Esophagus squamous epithelium (tissue), 5 donors: ENCODE data around the gene CDC25B. TPM values are rescaled to one million over a fixed set of nuclear protein-coding genes. Genes with fewer than 3 reads are reported as not detected.
A peak's percentile ranks its signal among the peaks of the same experiment; 100 is the strongest.

ENCODE experiments used
- DNase-seq: peaks from one replicate; lab custom pipeline; 2025; lab: John Stamatoyannopoulos, UW
- H3K27ac ChIP-seq, 4 donors: fragments of 200-600 bp; sonication (generic); one replicate each; pipeline ENCODE4 v1.5.1; 2016 to 2019; ENCODE audit warnings: mild to moderate bottlenecking in 1 of 4
- H3K27me3 ChIP-seq, 4 donors: fragments of 200-600 bp; sonication (generic); 1 replicate in 3 of 4; 2 replicates in 1 of 4; pipeline versions ENCODE4 v1.5.1 to v1.6.0; 2017 to 2021; ENCODE audit warnings: antibody characterized with exemption in 1 of 4
- H3K36me3 ChIP-seq, 3 donors: fragments of 200-600 bp; sonication (generic); one replicate each; pipeline ENCODE4 v1.5.1; 2016 to 2019
- H3K4me1 ChIP-seq, 3 donors: fragments of 200-600 bp; sonication (generic); one replicate each; pipeline ENCODE4 v1.5.1; 2017 to 2019
- H3K4me3 ChIP-seq, 4 donors: fragments of 200-600 bp; sonication (generic); 1 replicate in 3 of 4; 2 replicates in 1 of 4; pipeline ENCODE4 v1.5.1; 2016 to 2019; ENCODE audit warnings: mild to moderate bottlenecking in 2 of 4, moderate library complexity in 1 of 4
- H3K9me3 ChIP-seq, 3 donors: fragments of 200-600 bp; sonication (generic); one replicate each; pipeline ENCODE4 v1.5.1; 2016 to 2019
- POLR2A ChIP-seq, 4 donors: fragments of 450-650 bp; IDR thresholded peaks; one replicate each; pipeline ENCODE4 v1.6.1; 2017; ENCODE audit warnings: antibody characterized with exemption in 4 of 4, mild to moderate bottlenecking in 4 of 4, moderate library complexity in 3 of 4
- WGBS, 2 donors: methylation state at CpG; one replicate each; pipeline ENCODE4 v1.1.5; 2018; 5-methylcytosine and 5-hydroxymethylcytosine counted together
- intact Hi-C: fragments of 100-400 bp; cut with DNase I; formaldehyde crosslinking; loops from one replicate; pipeline ENCODE4 v1.15.0; 2022
- total RNA-seq, 4 donors: library from RNA; depleted of rRNA; stranded (reverse); fragments of >200 nt; gene quantifications; one replicate each; pipeline ENCODE4 v1.1.0, GENCODE V29; 2016
- TF ChIP-seq, protein P1 (sequence below), 6 experiments: fragments of 450-650 bp in 4 of 6; fragments of 200-600 bp in 2 of 6; sonication (generic) in 2 of 6; IDR thresholded peaks; one replicate each; pipeline ENCODE4 v1.5.1; 2016 to 2019; ENCODE audit warnings: antibody characterized with exemption in 6 of 6, mild to moderate bottlenecking in 4 of 6, moderate library complexity in 4 of 6
- donor health status: DM: yes; HTN: yes; CAD: no.

Gene CDC25B
- total RNA-seq, 4 donors from 2014 or later, result 15.6 to 26.2 (median 18.1) TPM

- 83 to 89% methylated on average over 6 to 12 of the region's 12 CpGs for WGBS, 2 donors
Observed at GRCh38 chr20:3813848-3814581, 17.9 kb downstream of the CDC25B start.

GRCh38 chr20:3814928-3815495 is 18.9 kb downstream of the CDC25B start:
- WGBS, 2 donors, result 82 to 84% methylated on average over 5 to 7 of the region's 7 CpGs
- H3K27me3 ChIP-seq, result no peaks in the 10 kb centered on the region
- no peaks in the 10 kb centered on the region for H3K9me3 ChIP-seq
- H3K4me3 ChIP-seq, result no peak overlapping the region
- no peaks in the 10 kb centered on the region for H3K36me3 ChIP-seq
- H3K27ac ChIP-seq, result no peak overlapping the region
- H3K4me1 ChIP-seq, result peaks cover 33 to 81% (median 45%) of the 10 kb centered on the region in 3 donors
- TF ChIP-seq, protein P1, sequence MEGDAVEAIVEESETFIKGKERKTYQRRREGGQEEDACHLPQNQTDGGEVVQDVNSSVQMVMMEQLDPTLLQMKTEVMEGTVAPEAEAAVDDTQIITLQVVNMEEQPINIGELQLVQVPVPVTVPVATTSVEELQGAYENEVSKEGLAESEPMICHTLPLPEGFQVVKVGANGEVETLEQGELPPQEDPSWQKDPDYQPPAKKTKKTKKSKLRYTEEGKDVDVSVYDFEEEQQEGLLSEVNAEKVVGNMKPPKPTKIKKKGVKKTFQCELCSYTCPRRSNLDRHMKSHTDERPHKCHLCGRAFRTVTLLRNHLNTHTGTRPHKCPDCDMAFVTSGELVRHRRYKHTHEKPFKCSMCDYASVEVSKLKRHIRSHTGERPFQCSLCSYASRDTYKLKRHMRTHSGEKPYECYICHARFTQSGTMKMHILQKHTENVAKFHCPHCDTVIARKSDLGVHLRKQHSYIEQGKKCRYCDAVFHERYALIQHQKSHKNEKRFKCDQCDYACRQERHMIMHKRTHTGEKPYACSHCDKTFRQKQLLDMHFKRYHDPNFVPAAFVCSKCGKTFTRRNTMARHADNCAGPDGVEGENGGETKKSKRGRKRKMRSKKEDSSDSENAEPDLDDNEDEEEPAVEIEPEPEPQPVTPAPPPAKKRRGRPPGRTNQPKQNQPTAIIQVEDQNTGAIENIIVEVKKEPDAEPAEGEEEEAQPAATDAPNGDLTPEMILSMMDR (IDR thresholded peaks at IDR 0.05), result no peak
- no peak for TF ChIP-seq POLR2A (IDR thresholded peaks at IDR 0.05)
- no peak for DNase-seq
- intact Hi-C loops, result no loop called here

More at GRCh38 chr20:3813848-3814581, 17.9 kb downstream of the CDC25B start:
- Histone ChIP-seq H3K9me3 (no peaks in the 10 kb centered on the region), H3K4me3 (no peak overlapping the region), H3K4me1 (peaks cover 27 to 77% (median 42%) of the 10 kb centered on the region in 3 donors), H3K27me3 (no peaks in the 10 kb centered on the region), H3K27ac (peak overlapping the region in 1 of 4 donors; percentile 91), H3K36me3 (no peaks in the 10 kb centered on the region)
- DNase-seq, result no peak
- no peak for TF ChIP-seq POLR2A (IDR thresholded peaks at IDR 0.05)
- TF ChIP-seq, protein P1 (IDR thresholded peaks at IDR 0.05), result no peak
- intact Hi-C loops, result no loop called here

GRCh38 chr20:3815703-3816315 is 19.7 kb downstream of the CDC25B start:
- TF ChIP-seq, protein P1 (IDR thresholded peaks at IDR 0.05), result no peak
- TF ChIP-seq POLR2A (IDR thresholded peaks at IDR 0.05), result no peak
- H3K27me3 ChIP-seq, result no peaks in the 10 kb centered on the region
- H3K9me3 ChIP-seq, result no peaks in the 10 kb centered on the region
- H3K4me3 ChIP-seq, result no peak overlapping the region
- intact Hi-C loops, result no loop called here
- peaks cover 28 to 74% (median 40%) of the 10 kb centered on the region in 3 donors for H3K4me1 ChIP-seq
- 69 to 73% methylated on average over 9 of the region's 9 CpGs for WGBS, 2 donors
- no peaks in the 10 kb centered on the region for H3K36me3 ChIP-seq
- peak overlapping the region in 1 of 4 donors; percentile 42 for H3K27ac ChIP-seq
- DNase-seq, result no peak

GRCh38 chr20:3818155-3819151 is 22.3 kb downstream of the CDC25B start:
- no peaks in the 10 kb centered on the region for H3K9me3 ChIP-seq
- DNase-seq, result no peak
- intact Hi-C loops, result no loop called here
- H3K4me1 ChIP-seq, result peaks cover 21 to 62% (median 26%) of the 10 kb centered on the region in 3 donors
- H3K4me3 ChIP-seq, result no peak overlapping the region
- TF ChIP-seq, protein P1 (IDR thresholded peaks at IDR 0.05), result peak; percentile 26 to 62 (median 52)
- no peak for TF ChIP-seq POLR2A (IDR thresholded peaks at IDR 0.05)
- peaks cover 6 to 16% (median 6%) of the 10 kb centered on the region in 3 donors for H3K36me3 ChIP-seq
- H3K27ac ChIP-seq, result peak overlapping the region; percentile 33 to 98 (median 80)
- H3K27me3 ChIP-seq, result no peaks in the 10 kb centered on the region
- WGBS, 2 donors, result 59 to 65% methylated on average over 4 to 7 of the region's 8 CpGs
